HG03378 (cell line): ENCODE results near the gene NDUFA3.

ENCODE experiments used
- ATAC-seq: cut with Tn5 transposase; IDR thresholded peaks from one replicate; pipeline ENCODE4 v1.9.1; 2021; ENCODE audit warnings: mild to moderate bottlenecking, moderate library complexity; ENCODE audit not compliant: unreplicated experiment

The NDUFA3 gene

GRCh38 chr19:54107876-54108490, 5.3 kb downstream of the NDUFA3 start:
- no peak for ATAC-seq

GRCh38 chr19:54108496-54108895, 5.8 kb downstream of the NDUFA3 start:
- ATAC-seq, result no peak

GRCh38 chr19:54109651-54110050, 7.0 kb downstream of the NDUFA3 start:
- no peak for ATAC-seq

- ATAC-seq, result no peak
Observed at GRCh38 chr19:54114340-54115108, 11.9 kb downstream of the NDUFA3 start.

- ATAC-seq, result peak; percentile 68
Observed at GRCh38 chr19:54115109-54116063, 12.7 kb downstream of the NDUFA3 start, which contains the start of the genes PRPF31 and TFPT. Gene PRPF31, plus strand, starts transcription at chr19:54115754. Its CDS starts 2,525 bp downstream, at chr19:54118279. Gene TFPT, minus strand, starts transcription at chr19:54115657. Its CDS starts 388 bp downstream, at chr19:54115269.

- ATAC-seq, result no peak
Observed at GRCh38 chr19:54121259-54121658, 18.6 kb downstream of the NDUFA3 start.

GRCh38 chr19:54123682-54124081, 21.0 kb downstream of the NDUFA3 start:
- no peak for ATAC-seq

- ATAC-seq, result no peak
Observed at GRCh38 chr19:54124393-54124792, 21.7 kb downstream of the NDUFA3 start.

GRCh38 chr19:54125713-54126112, 23.1 kb downstream of the NDUFA3 start:
- ATAC-seq, result no peak

- no peak for ATAC-seq
Observed at GRCh38 chr19:54127688-54128440, 25.2 kb downstream of the NDUFA3 start.

GRCh38 chr19:54128441-54128725, 25.7 kb downstream of the NDUFA3 start:
- no peak for ATAC-seq

- ATAC-seq, result no peak
Observed at GRCh38 chr19:54128796-54129616, 26.4 kb downstream of the NDUFA3 start.

GRCh38 chr19:54129617-54129996, 27.0 kb downstream of the NDUFA3 start:
- no peak for ATAC-seq

- no peak for ATAC-seq
Observed at GRCh38 chr19:54133312-54133956, 30.8 kb downstream of the NDUFA3 start.

- no peak for ATAC-seq
Observed at GRCh38 chr19:54133957-54134590, 31.4 kb downstream of the NDUFA3 start.

GRCh38 chr19:54136086-54136863, 33.6 kb downstream of the NDUFA3 start:
- ATAC-seq, result peak; percentile 0

GRCh38 chr19:54136864-54137698, 34.4 kb downstream of the NDUFA3 start:
- ATAC-seq, result peak; percentile 74
